Neural cell (in vitro differentiated cells): ENCODE results near the gene FAM83B.

ENCODE experiments used
- CTCF ChIP-seq: fragments of 450-650 bp; IDR thresholded peaks from 2 replicates; pipeline ENCODE4 v1.5.1; 2014; ENCODE audit warnings: antibody characterized with exemption, mild to moderate bottlenecking, moderate library complexity; ENCODE audit not compliant: poor library complexity, severe bottlenecking
- EP300 ChIP-seq: fragments of 450-650 bp; conservative IDR thresholded peaks from 2 replicates; pipeline ENCODE4 v1.6.1; 2014; ENCODE audit warnings: antibody characterized with exemption, mild to moderate bottlenecking, moderate library complexity; ENCODE audit not compliant: poor library complexity, severe bottlenecking
- POLR2AphosphoS5 ChIP-seq: IDR thresholded peaks from 2 replicates; pipeline ENCODE4 v1.6.1; 2012
- RAD21 ChIP-seq: fragments of 450-650 bp; conservative IDR thresholded peaks from 2 replicates; pipeline ENCODE4 v1.6.1; 2014; ENCODE audit warnings: antibody characterized with exemption, mild to moderate bottlenecking, moderate library complexity

- no peak for TF ChIP-seq EP300
- TF ChIP-seq CTCF, result no peak
- TF ChIP-seq RAD21, result no peak
- TF ChIP-seq POLR2AphosphoS5, result no peak
These were observed 143.4 kb downstream of the FAM83B start for GRCh38 chr6:54990001-54990400.
